Neural progenitor cell (in vitro differentiated cells): ENCODE data around the gene KLK7.

ENCODE experiments used
- EZH2phosphoT487 ChIP-seq: fragments of 200-600 bp; sonication (generic); IDR thresholded peaks from 2 replicates; pipeline ENCODE4 v1.6.1; 2017; ENCODE audit warnings: antibody characterized with exemption
- TF ChIP-seq, protein P1 (sequence below): fragments of 200-600 bp; sonication (generic); IDR thresholded peaks from 2 replicates; pipeline ENCODE4 v1.5.1; 2017; ENCODE audit warnings: antibody characterized with exemption, mild to moderate bottlenecking

- TF ChIP-seq, protein P1, sequence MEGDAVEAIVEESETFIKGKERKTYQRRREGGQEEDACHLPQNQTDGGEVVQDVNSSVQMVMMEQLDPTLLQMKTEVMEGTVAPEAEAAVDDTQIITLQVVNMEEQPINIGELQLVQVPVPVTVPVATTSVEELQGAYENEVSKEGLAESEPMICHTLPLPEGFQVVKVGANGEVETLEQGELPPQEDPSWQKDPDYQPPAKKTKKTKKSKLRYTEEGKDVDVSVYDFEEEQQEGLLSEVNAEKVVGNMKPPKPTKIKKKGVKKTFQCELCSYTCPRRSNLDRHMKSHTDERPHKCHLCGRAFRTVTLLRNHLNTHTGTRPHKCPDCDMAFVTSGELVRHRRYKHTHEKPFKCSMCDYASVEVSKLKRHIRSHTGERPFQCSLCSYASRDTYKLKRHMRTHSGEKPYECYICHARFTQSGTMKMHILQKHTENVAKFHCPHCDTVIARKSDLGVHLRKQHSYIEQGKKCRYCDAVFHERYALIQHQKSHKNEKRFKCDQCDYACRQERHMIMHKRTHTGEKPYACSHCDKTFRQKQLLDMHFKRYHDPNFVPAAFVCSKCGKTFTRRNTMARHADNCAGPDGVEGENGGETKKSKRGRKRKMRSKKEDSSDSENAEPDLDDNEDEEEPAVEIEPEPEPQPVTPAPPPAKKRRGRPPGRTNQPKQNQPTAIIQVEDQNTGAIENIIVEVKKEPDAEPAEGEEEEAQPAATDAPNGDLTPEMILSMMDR: no peak
- TF ChIP-seq EZH2phosphoT487: no peak
Observed at GRCh38 chr19:50932018-50932689, 51.6 kb downstream of the KLK7 start.
